EH (cell line): Measurements from ENCODE around the gene OSBPL10.
A peak's percentile ranks its signal among the peaks of the same experiment; 100 is the strongest.

Experiments used
- DNase-seq: peaks from one replicate; pipeline ENCODE4 v3.0.0-alpha.2; 2015; ENCODE audit warnings: low read depth

Gene OSBPL10

DNA sequence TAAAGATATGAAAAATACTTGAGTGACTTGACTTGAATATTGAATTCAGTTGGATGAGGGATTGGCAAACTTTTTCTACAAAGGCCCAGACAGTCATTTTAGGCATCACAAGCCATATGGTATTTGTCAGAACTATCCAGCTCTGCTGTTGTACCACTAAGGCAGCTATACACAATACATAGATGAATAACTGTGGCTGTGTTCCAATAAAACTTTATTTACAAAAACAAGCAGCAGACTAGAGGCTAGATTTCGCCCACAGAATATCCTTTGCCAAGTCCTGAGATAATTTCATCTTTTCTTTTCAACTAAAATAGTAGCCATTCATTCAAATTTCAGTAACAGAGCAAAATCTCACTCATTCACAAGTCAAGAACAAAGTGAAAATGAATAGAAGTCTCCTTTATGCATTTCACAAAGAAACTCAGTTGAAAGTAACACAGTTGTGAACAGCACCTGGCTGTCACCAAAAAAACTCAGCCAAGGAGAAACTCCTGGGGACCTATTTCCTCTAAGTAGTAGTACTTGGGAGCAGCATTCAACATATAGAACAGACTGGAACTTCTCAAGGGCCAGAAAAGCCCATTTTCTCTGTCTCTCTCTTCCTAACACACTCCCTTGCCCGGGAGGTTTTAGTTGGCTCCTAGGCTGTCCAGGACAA lies 56.3 kb downstream of the OSBPL10 start:
- DNase-seq, result no peak

- no peak for DNase-seq
Measured at GRCh38 chr3:31922962-31923361, 58.1 kb downstream of the OSBPL10 start.

DNA sequence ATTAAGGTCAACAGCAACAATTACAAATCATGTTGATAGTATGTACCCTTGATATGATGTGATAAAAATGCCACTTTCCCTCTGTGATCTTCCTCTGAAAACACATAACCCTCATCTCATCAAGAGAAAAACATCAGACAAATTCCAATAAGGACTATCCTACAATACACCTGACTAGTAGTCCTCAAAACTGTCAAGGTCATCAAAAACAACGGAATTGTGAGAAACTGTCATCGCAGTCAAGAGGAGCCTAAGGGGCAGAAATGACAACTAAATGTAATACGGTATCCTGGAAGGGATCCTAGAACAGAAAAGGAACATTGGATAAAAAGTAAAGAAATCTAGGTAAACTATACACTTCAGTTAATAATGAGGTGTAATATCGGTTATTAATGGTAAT lies 59.2 kb downstream of the OSBPL10 start:
- no peak for DNase-seq

- DNase-seq, result no peak
Measured at GRCh38 chr3:31920310-31920709, 60.8 kb downstream of the OSBPL10 start.

DNA sequence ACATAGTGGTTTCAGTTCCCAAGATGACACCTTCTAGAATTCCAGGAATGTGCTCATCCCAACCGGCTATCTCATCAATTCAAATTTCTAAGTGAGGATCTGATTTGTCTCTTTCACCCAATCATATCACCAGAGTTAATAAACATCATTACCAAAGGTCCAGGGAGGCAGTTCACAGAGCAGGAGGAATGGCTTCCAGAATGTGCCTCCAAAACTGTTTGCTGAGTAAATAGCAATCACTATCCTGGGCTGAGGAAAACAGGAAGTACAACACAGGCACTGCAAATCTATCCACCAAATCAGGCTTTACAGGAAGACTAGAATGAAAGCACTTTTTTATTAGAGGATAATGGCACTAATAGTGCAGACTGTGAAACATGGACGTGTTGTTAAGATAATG lies 61.5 kb downstream of the OSBPL10 start:
- DNase-seq, result no peak

- no peak for DNase-seq
Measured at GRCh38 chr3:31918179-31919150, 62.6 kb downstream of the OSBPL10 start.

DNA sequence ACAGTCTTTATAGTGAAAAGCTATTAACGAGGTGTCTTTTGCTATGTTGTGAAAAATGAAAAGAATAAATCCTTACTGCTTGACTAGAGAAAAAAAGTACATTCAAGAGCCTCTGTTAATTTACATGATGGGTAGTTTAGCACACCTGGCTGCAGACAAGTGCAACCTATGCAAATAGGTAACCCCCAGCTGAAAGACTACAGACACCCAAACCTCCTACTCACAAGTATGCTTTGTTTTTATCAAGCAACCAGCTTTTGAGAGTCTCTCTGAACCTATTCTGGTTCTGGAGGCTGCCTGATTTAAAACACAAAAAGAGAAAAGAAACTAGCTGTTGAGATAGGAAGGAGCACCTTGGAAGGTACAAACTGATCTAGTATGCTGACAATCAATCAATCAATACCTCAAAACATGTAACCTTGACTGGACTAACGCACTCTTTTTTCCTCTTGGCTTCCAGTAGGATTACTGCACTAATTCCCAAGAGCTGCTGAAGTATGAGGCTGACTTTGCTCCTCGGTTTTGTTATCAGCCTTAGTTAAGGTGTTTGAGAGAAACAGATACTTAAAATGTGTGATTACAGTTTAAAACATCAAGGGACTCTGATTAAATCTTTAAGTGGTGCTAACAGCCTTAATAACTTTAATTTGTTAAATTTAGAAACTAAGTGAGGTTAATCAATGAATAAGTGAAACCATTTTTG lies 63.6 kb downstream of the OSBPL10 start:
- DNase-seq, result no peak

GRCh38 chr3:31911643-31912042 lies 69.4 kb downstream of the OSBPL10 start:
- no peak for DNase-seq

DNA sequence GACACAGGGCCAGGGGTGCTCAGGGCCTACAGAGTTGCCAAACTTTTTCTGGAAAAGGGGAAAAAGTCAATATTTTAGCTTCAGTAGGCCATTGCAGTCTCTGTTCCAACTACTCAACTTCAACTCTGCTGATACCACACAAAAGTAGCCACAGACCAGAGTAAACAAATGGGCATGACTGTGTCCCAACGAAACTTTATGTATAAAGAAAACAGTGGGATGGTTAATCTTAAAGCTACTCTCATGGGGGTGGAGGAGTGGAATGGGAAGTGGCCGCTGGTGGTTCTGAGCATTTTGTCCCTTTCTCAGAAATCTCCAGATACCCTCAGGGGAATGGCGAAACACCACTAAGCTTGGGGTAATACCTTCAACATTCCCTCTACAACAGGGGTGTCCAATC lies 69.9 kb downstream of the OSBPL10 start:
- no peak for DNase-seq

DNA sequence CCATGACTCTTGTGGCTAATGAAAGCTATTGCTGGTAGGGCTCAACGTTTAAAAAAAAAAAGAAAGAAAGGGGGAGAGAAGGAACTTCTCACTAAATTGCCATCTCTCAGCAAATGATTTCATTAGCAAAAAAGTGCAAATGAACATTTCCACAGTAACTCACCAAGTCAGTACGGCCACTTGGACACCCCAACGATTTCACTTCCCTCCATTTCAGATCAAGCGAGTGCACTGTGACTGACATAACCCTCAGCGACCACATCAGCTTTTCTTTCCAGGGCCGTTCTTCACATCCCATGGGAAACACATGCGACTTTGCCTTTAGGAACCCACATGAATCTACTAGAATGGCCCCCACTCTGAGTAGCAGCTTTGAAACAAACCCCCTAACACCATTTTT lies 71.6 kb downstream of the OSBPL10 start:
- DNase-seq, result no peak

DNA sequence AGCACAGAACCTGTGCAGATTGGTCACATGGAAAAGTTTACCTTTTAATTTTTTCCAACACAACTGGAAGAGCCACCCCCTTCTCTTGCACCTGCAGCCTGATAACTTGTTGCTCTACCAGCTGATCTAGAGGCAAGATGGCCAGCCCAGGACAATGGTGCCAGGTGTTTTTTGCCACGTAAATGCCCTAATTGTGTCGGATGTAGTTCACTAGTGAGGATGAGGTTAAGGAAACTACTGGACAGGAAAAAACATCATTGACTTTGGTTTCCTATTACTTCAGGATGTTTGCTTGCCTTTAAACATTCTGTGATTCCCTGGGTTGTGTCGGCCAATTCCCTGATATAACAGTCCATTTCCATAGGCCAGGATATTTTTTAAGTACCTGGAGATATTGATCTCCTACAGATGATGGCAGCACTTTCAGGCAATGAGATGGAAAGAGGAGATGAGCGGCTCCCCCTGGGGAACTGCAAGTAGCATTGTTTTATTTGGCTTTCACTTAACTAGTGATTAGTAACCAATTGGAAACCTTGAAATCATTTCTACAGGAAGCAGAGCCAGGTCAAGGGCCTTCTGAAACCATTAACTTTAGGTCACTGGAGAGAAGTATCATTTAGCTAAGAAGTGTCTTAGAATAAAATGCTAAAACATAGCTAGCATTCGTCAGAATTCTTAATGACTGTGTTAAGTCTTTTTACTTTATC lies 72.5 kb downstream of the OSBPL10 start:
- peak; percentile 2 for DNase-seq

DNA sequence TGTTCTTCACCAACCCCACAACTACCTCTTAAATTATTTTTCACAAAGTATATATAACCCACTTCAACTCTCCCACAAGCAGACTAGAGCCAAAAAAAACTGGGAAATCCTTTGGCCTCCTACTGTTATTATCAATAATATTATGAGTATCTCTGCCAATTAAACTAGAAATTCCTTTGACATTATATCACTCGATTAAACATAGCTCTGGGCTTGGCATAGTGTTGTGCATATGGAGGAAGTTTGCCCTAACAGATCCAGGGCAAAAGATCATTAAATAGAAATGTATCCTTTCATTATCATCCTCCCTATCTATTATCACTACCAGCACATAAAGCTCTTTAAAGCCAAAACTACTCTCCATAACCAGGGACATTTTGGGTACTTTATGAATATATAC lies 74.9 kb downstream of the OSBPL10 start:
- peak; percentile 6 for DNase-seq

GRCh38 chr3:31903686-31904431 lies 77.2 kb downstream of the OSBPL10 start:
- DNase-seq, result no peak

DNA sequence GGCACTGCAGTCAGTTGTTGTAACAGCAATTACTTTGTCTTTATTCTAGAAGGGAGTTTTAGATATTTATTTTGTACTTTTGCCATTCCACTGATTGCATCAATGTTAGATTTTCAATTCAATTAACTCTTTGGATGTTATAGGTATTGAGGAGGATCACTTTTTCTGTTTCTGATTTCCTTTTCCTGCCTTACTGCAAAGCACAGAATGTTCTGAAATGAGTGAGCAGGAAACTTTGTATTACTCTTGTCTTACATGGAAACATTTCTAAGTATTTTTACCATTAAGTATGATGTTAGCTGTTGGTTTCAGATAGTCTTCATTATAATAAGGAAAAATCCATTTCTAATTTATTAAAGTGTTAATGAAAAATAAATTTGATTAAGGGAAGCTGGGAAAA lies 80.5 kb downstream of the OSBPL10 start:
- no peak for DNase-seq

- DNase-seq, result no peak
Measured at GRCh38 chr3:31896648-31897433, 84.2 kb downstream of the OSBPL10 start.

DNA sequence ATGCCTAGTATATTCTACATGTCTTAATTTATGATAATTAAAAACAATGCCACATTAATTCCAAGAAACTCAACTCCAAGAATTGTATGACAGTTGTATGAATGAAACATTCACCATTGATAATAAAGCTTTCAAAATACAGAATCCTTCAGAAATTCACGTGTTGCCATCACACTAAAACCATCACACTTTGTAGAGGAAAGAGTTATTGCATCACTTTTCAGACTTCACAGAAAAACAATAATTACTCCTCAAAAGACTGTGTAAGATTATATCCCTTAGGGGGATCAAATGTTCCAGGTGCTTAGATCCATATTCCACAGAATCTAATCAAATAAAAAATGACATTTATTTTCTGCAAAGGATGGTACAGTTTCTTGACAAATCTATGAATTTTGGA lies 85.0 kb downstream of the OSBPL10 start:
- DNase-seq, result no peak

DNA sequence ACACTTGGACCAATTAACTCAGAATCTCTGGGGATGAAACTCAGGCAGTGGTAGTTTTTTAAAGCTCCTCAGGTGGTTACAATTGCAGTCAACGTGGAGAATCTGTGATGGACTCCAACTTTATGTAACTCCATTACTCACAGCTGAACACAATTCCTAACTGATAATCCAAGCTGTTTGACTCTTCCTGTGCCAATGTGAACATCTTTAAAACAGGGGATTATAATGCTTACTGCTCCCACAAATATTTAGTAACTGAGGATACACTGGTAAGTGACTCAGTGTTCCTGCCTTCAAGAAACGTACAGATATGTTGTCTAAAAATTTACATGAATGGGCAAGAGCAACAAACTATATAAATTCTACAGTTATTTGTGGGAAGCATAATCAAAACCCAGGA lies 85.6 kb downstream of the OSBPL10 start:
- DNase-seq, result peak; percentile 2

GRCh38 chr3:31892916-31893573 lies 88.0 kb downstream of the OSBPL10 start:
- peak; percentile 15 for DNase-seq

DNA sequence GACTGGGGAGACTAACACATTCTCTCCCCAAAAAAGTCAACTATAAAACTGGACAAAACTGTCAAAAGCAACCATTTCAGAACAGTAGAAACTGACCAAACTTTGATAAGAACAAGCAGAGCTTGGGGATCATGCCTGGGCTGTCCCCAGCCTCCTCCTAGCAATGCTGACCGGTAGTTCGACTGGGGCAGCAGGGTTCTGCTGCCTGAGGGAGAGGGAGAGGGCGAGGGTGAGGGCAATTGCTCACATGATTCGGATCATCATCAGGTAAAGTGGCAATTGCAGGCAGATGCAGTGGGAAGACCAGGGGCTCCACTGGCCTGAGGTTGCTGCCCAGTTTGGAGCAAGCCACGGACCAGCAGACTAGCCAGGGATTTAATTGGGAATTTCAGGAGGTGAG lies 88.6 kb downstream of the OSBPL10 start:
- DNase-seq, result no peak

DNA sequence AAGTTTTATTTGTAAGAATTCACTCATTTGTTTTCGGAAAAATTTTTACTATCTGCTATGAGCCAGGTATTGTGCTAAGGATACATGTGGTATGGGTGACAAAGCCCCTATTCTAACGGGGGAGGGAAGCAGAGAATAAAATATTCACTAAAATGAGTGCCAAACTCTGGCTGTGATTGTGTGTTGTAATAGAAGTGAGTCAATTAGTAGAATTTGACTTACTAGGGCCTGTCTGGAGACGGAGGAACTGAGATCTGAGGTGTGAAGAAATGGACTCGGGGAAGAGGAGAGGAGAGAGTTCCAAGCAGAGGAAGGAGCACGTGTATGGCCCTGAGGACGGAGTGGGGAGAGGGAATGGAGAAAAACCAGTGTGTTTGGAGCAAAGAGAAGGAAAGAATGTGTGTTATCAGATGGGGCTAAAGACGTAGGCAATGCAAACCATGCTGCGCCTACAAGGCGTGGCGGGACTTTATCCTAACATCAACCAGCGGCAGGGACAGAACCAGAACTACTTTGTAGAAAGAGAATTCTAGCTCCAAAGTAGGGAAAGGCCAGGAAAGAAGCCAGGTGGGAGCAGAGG lies 89.1 kb downstream of the OSBPL10 start:
- DNase-seq, result no peak
